IMR-90 (cell line): ENCODE data around the gene OSCAR. TPM values are rescaled to one million over a fixed set of nuclear protein-coding genes. Genes with fewer than 3 reads are reported as not detected.

ENCODE experiments used
- ATAC-seq: fragments of 200-7000 bp; cut with Tn5 transposase; 2 replicates; pipeline ENCODE4 v1.9.1; 2020; ENCODE audit warnings: low read depth, mild to moderate bottlenecking, moderate library complexity
- BruUV-seq: library from RNA; stranded (reverse); fragments of 400-500 nt; replicated peaks from 2 replicates; lab custom pipeline; 2021; lab: Mats Ljungman, UMichigan
- CTCF ChIA-PET: fragments of 300-600 bp; formaldehyde crosslinking; extraction: SDS; loops from one replicate; lab custom pipeline; 2021; ENCODE audit warnings: antibody characterized with exemption; lab: Yijun Ruan, JAX
- POLR2A ChIA-PET: fragments of 300-600 bp; sonication (Branson Sonifier 250); formaldehyde crosslinking; loops from one replicate; lab custom pipeline; 2022; ENCODE audit warnings: antibody characterized with exemption; ENCODE audit not compliant: unreplicated experiment; lab: Charles Lee
- DNase-seq: peaks from one replicate; pipeline ENCODE4 v3.0.0; 2013
- H2AFZ ChIP-seq: replicated peaks from 2 replicates; pipeline ENCODE3; 2013; ENCODE audit warnings: low read length, mild to moderate bottlenecking; ENCODE audit not compliant: poor library complexity
- H2AK5ac ChIP-seq: 2 replicates; pipeline ENCODE4 v1.6.1; 2013; ENCODE audit warnings: low read depth, low read length, inconsistent platforms
- H2AK9ac ChIP-seq: replicated peaks from 2 replicates; pipeline ENCODE3; 2013; ENCODE audit warnings: mild to moderate bottlenecking, low read depth, low read length, moderate library complexity; ENCODE audit not compliant: poor library complexity
- H2BK120ac ChIP-seq: 2 replicates; pipeline ENCODE4 v1.6.1; 2013; ENCODE audit warnings: low read depth, low read length, inconsistent platforms
- H2BK15ac ChIP-seq: 3 replicates; pipeline ENCODE4 v1.6.1; 2013; ENCODE audit warnings: low read depth, low read length, inconsistent platforms
- H2BK20ac ChIP-seq: 2 replicates; pipeline ENCODE4 v1.6.1; 2013; ENCODE audit warnings: low read depth, mild to moderate bottlenecking, inconsistent platforms, low read length, moderate library complexity
- H2BK5ac ChIP-seq: 2 replicates; pipeline ENCODE4 v1.6.1; 2013; ENCODE audit warnings: mild to moderate bottlenecking, low read depth, low read length, inconsistent platforms; ENCODE audit not compliant: poor library complexity, severe bottlenecking
- H3K14ac ChIP-seq: replicated peaks from 2 replicates; pipeline ENCODE4 v1.6.1; 2013; ENCODE audit warnings: low read depth, low read length, inconsistent platforms
- H3K18ac ChIP-seq: 2 replicates; pipeline ENCODE4 v1.6.1; 2013; ENCODE audit warnings: low read depth, low read length, control low read depth
- H3K23ac ChIP-seq: 2 replicates; pipeline ENCODE4 v1.6.1; 2013; ENCODE audit warnings: low read depth, low read length, inconsistent platforms
- H3K27ac ChIP-seq: 2 replicates; pipeline ENCODE4 v1.5.1; 2013; ENCODE audit warnings: mild to moderate bottlenecking, control low read depth, low read length; ENCODE audit not compliant: insufficient read depth
- H3K27me3 ChIP-seq: 2 replicates; pipeline ENCODE4 v1.6.1; 2013; ENCODE audit warnings: low read length; ENCODE audit not compliant: control insufficient read depth, insufficient read depth
- H3K36me3 ChIP-seq: 2 replicates; pipeline ENCODE4 v1.6.1; 2013; ENCODE audit warnings: low read length, mixed read lengths; ENCODE audit not compliant: control insufficient read depth, insufficient read depth
- H3K4ac ChIP-seq: 2 replicates; pipeline ENCODE4 v1.6.1; 2013; ENCODE audit warnings: low read depth, low read length, inconsistent platforms
- H3K4me1 ChIP-seq: 2 replicates; pipeline ENCODE4 v1.6.1; 2013; ENCODE audit warnings: low read length, mixed read lengths; ENCODE audit not compliant: control insufficient read depth, insufficient read depth
- H3K4me2 ChIP-seq: 2 replicates; pipeline ENCODE4 v1.6.1; 2013; ENCODE audit warnings: low read depth, mild to moderate bottlenecking, control low read depth, low read length, moderate library complexity
- H3K4me3 ChIP-seq: 2 replicates; pipeline ENCODE4 v1.5.1; 2013; ENCODE audit warnings: low read depth, mild to moderate bottlenecking, control low read depth, low read length, moderate library complexity; ENCODE audit not compliant: insufficient read depth
- H3K56ac ChIP-seq: 2 replicates; pipeline ENCODE4 v1.6.1; 2013; ENCODE audit warnings: low read length, inconsistent platforms; ENCODE audit not compliant: insufficient read depth; ENCODE audit errors: extremely low read depth
- H3K79me1 ChIP-seq, 2 experiments: 2 replicates each; pipeline ENCODE4 v1.6.1; 2013; ENCODE audit warnings: low read length in 2 of 2, inconsistent platforms in 1 of 2, low read depth in 1 of 2
- H3K9ac ChIP-seq: 2 replicates; pipeline ENCODE4 v1.6.1; 2013; ENCODE audit warnings: low read depth, low read length, control low read depth
- H3K9me1 ChIP-seq: 2 replicates; pipeline ENCODE4 v1.6.1; 2013; ENCODE audit warnings: low read length, inconsistent platforms; ENCODE audit not compliant: insufficient read depth
- H3K9me3 ChIP-seq: 2 replicates; pipeline ENCODE4 v1.6.1; 2013; ENCODE audit warnings: low read length; ENCODE audit not compliant: control insufficient read depth, insufficient read depth
- H4K20me1 ChIP-seq: 2 replicates; pipeline ENCODE4 v1.6.1; 2013; ENCODE audit warnings: low read length, inconsistent platforms; ENCODE audit not compliant: insufficient read depth
- H4K5ac ChIP-seq: 2 replicates; pipeline ENCODE4 v1.6.1; 2013; ENCODE audit warnings: mild to moderate bottlenecking, low read depth, low read length, control low read depth
- H4K8ac ChIP-seq, 2 experiments: 2 replicates each; pipeline ENCODE4 v1.6.1; 2013; ENCODE audit warnings: low read depth in 2 of 2, low read length in 2 of 2, control low read depth in 1 of 2, inconsistent platforms in 1 of 2
- H4K91ac ChIP-seq: 2 replicates; pipeline ENCODE4 v1.6.1; 2013; ENCODE audit warnings: low read depth, low read length, inconsistent platforms; ENCODE audit not compliant: insufficient read depth
- NFE2L2 ChIP-seq: fragments of 150-350 bp; IDR thresholded peaks from 2 replicates; pipeline ENCODE4 v1.6.1; 2016; ENCODE audit warnings: low read depth, mild to moderate bottlenecking, low read length
- WGBS, 2 experiments: methylation state at CpG; one replicate each; pipeline versions ENCODE4 v1.1.5 to v1.1.7; 2013; ENCODE audit warnings: missing lambda C conversion rate in 2 of 2; ENCODE audit not compliant: insufficient read length in 1 of 2; ENCODE audit errors: extremely low coverage in 2 of 2; 5-methylcytosine and 5-hydroxymethylcytosine counted together
- dilution Hi-C: fragments of 300-500 bp; cut with HindIII; formaldehyde crosslinking; loops from one replicate; pipeline ENCODE4 v1.14.3; 2018; ENCODE audit warnings: low sequenced_read_pairs; ENCODE audit not compliant: unreplicated experiment
- in situ Hi-C: fragments of 300-500 bp; cut with MboI; formaldehyde crosslinking; loops from 3 replicates; pipeline ENCODE4 v1.14.3; 2019; ENCODE audit warnings: low sequenced_read_pairs, inconsistent platforms, mixed read lengths
- intact Hi-C: fragments of 100-400 bp; cut with micrococcal nuclease; formaldehyde crosslinking; loops from 2 replicates; pipeline ENCODE4 v1.10.0; 2022
- polyA plus RNA-seq, 3 experiments: library from polyadenylated mRNA; depleted of rRNA; stranded (reverse); fragments of >200 nt; gene quantifications; 2 replicates each; pipeline ENCODE4 v1.2.3, GENCODE V29; 2012; ENCODE audit warnings: low replicate concordance in 1 of 3
- total RNA-seq: library from RNA; depleted of rRNA; stranded (reverse); fragments of >200 nt; gene quantifications from 2 replicates; pipeline ENCODE4 v1.2.3, GENCODE V29; 2012
- TF ChIP-seq, protein P1 (sequence below): fragments of 150-350 bp; IDR thresholded peaks from 2 replicates; pipeline ENCODE4 v1.6.1; 2016; ENCODE audit warnings: low read depth, mild to moderate bottlenecking, low read length, moderate library complexity, borderline replicate concordance

The OSCAR gene
- total and polyA plus RNA-seq, 2 of the 4 experiments (the other 2 are of a cell fraction), result 0.15 TPM; not detected in 1

- WGBS, 2 experiments, result 94% methylated on average over 3 of the region's 9 CpGs; no CpG with 5 or more reads in 1 of the 2 experiments
- no peak overlapping the region for H2BK15ac ChIP-seq
- H4K5ac ChIP-seq, result no peak overlapping the region
- H2AK5ac ChIP-seq, result no peak overlapping the region
- H2BK20ac ChIP-seq, result no peak overlapping the region
- H3K9me1 ChIP-seq, result no peaks in the 10 kb centered on the region
- H3K18ac ChIP-seq, result no peak overlapping the region
- CTCF ChIA-PET, result no interaction called here
- no peaks in the 10 kb centered on the region for H4K20me1 ChIP-seq
- H3K4me1 ChIP-seq, result no peaks in the 10 kb centered on the region
- no peak overlapping the region for H2AK9ac ChIP-seq
- H3K36me3 ChIP-seq, result peaks cover 75% of the 10 kb centered on the region
- H3K27ac ChIP-seq, result no peak overlapping the region
- dilution Hi-C loops (no loop called here), in situ Hi-C loops (loop anchor here (25.0 kb wide), 1 partner anchor 1537 kb away; the partner anchor contains the start of gene U2AF2), intact Hi-C loops (no loop called here)
- H3K9ac ChIP-seq, result no peak overlapping the region
- H3K14ac ChIP-seq, result no peak overlapping the region
- H3K4me3 ChIP-seq, result no peak overlapping the region
- DNase-seq (no peak), ATAC-seq (no peak)
- H2BK5ac ChIP-seq, result no peak overlapping the region
- no peak overlapping the region for H2BK120ac ChIP-seq
- BruUV-seq, result no TSS peak
- H3K79me1 ChIP-seq, result no peaks in the 10 kb centered on the region; a peak in 1 of 4 replicates
- POLR2A ChIA-PET, result no interaction called here
- TF ChIP-seq, protein P1, sequence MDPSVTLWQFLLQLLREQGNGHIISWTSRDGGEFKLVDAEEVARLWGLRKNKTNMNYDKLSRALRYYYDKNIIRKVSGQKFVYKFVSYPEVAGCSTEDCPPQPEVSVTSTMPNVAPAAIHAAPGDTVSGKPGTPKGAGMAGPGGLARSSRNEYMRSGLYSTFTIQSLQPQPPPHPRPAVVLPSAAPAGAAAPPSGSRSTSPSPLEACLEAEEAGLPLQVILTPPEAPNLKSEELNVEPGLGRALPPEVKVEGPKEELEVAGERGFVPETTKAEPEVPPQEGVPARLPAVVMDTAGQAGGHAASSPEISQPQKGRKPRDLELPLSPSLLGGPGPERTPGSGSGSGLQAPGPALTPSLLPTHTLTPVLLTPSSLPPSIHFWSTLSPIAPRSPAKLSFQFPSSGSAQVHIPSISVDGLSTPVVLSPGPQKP, result no peak
- no peak for TF ChIP-seq NFE2L2
- no peak overlapping the region for H4K91ac ChIP-seq
- H3K56ac ChIP-seq, result no peak overlapping the region
- no peak overlapping the region for H3K23ac ChIP-seq
- no peak overlapping the region for H3K4ac ChIP-seq
- no peak overlapping the region for H4K8ac ChIP-seq
- H3K4me2 ChIP-seq, result no peak overlapping the region
- no peaks in the 10 kb centered on the region for H3K27me3 ChIP-seq
- no peaks in the 10 kb centered on the region for H3K9me3 ChIP-seq
- no peak overlapping the region for H2AFZ ChIP-seq
Observed at GRCh38 chr19:54125713-54126112, 25.1 kb upstream of the OSCAR start.
